KOPT-K1 (cell line): Measurements from ENCODE around the gene WDR54.
"Not testable (repeated sequence)": the region's sequence is repeated elsewhere in the genome, so short reads cannot be mapped to it uniquely, and the experiment has no call there.

Experiments used
- H3K27ac ChIP-seq: fragments of 200-600 bp; sonication (generic); 2 replicates; pipeline ENCODE4 v1.5.1; 2016; ENCODE audit warnings: antibody characterized with exemption, mild to moderate bottlenecking, low read depth, low read length; ENCODE audit not compliant: poor library complexity, severe bottlenecking
- H3K36me3 ChIP-seq: fragments of 200-600 bp; sonication (generic); 2 replicates; pipeline ENCODE4 v1.5.1; 2017; ENCODE audit warnings: antibody characterized with exemption, mild to moderate bottlenecking, low read length, moderate library complexity; ENCODE audit not compliant: insufficient read depth
- H3K9me3 ChIP-seq: fragments of 200-600 bp; sonication (generic); 2 replicates; pipeline ENCODE4 v1.5.1; 2017; ENCODE audit warnings: antibody characterized with exemption, low read length, mild to moderate bottlenecking; ENCODE audit not compliant: insufficient read depth, poor library complexity, severe bottlenecking

Gene WDR54

GRCh38 chr2:74436111-74436805, 14.7 kb downstream of the WDR54 start:
- H3K9me3 ChIP-seq: no peaks in the 10 kb centered on the region
- no peak overlapping the region for H3K27ac ChIP-seq
- H3K36me3 ChIP-seq: no peaks in the 10 kb centered on the region

GRCh38 chr2:74436848-74437695, 15.5 kb downstream of the WDR54 start:
- Histone ChIP-seq H3K27ac (no peak overlapping the region), H3K36me3 (no peaks in the 10 kb centered on the region)

GRCh38 chr2:74438248-74438647, 16.7 kb downstream of the WDR54 start:
- Histone ChIP-seq H3K27ac (no peak overlapping the region), H3K36me3 (no peaks in the 10 kb centered on the region), H3K9me3 (no peaks in the 10 kb centered on the region)

More at GRCh38 chr2:74436848-74437695, 15.5 kb downstream of the WDR54 start:
- no peaks in the 10 kb centered on the region for H3K9me3 ChIP-seq

- H3K27ac ChIP-seq: no peak overlapping the region
- H3K36me3 ChIP-seq: no peaks in the 10 kb centered on the region
- H3K9me3 ChIP-seq: no peaks in the 10 kb centered on the region
These were observed 17.8 kb downstream of the WDR54 start for GRCh38 chr2:74439373-74439772.

- Histone ChIP-seq H3K36me3 (no peaks in the 10 kb centered on the region), H3K27ac (no peak overlapping the region), H3K9me3 (no peaks in the 10 kb centered on the region)
These were observed 18.4 kb downstream of the WDR54 start for GRCh38 chr2:74439803-74440377.

GRCh38 chr2:74440378-74441169, 19.0 kb downstream of the WDR54 start:
- Histone ChIP-seq H3K27ac (no peak overlapping the region), H3K9me3 (no peaks in the 10 kb centered on the region)

GRCh38 chr2:74441170-74441689, 19.7 kb downstream of the WDR54 start:
- Histone ChIP-seq H3K36me3 (no peaks in the 10 kb centered on the region), H3K27ac (no peak overlapping the region), H3K9me3 (no peaks in the 10 kb centered on the region)

More at GRCh38 chr2:74440378-74441169, 19.0 kb downstream of the WDR54 start:
- H3K36me3 ChIP-seq: no peaks in the 10 kb centered on the region

GRCh38 chr2:74441690-74442482, 20.4 kb downstream of the WDR54 start, which contains the start of gene RTKN:
Gene RTKN, minus strand, starts transcription at chr2:74441937. Its CDS starts 121 bp downstream, at chr2:74441816.
- Histone ChIP-seq H3K36me3 (no peaks in the 10 kb centered on the region), H3K9me3 (no peaks in the 10 kb centered on the region), H3K27ac (no peak within 1 kb of the TSS)

- H3K27ac ChIP-seq, H3K36me3 ChIP-seq: not testable (repeated sequence)
These were observed 21.2 kb downstream of the WDR54 start for GRCh38 chr2:74442483-74443297.

GRCh38 chr2:74444498-74445318, 23.2 kb downstream of the WDR54 start:
- H3K27ac ChIP-seq: no peak overlapping the region
- no peaks in the 10 kb centered on the region for H3K36me3 ChIP-seq
- H3K9me3 ChIP-seq: no peaks in the 10 kb centered on the region

More at GRCh38 chr2:74442483-74443297, 21.2 kb downstream of the WDR54 start:
- not testable (repeated sequence) for H3K9me3 ChIP-seq

- H3K27ac ChIP-seq: no peak overlapping the region
- H3K36me3 ChIP-seq: no peaks in the 10 kb centered on the region
- no peaks in the 10 kb centered on the region for H3K9me3 ChIP-seq
These were observed 25.9 kb downstream of the WDR54 start for GRCh38 chr2:74447230-74447999.

GRCh38 chr2:74448771-74449170, 27.2 kb downstream of the WDR54 start:
- H3K9me3 ChIP-seq: no peaks in the 10 kb centered on the region
- H3K36me3 ChIP-seq: no peaks in the 10 kb centered on the region
- H3K27ac ChIP-seq: no peak overlapping the region
